ENCODE results near the gene NAA80.
"Not testable (repeated sequence)": the region's sequence is repeated elsewhere in the genome, so short reads cannot be mapped to it uniquely, and the experiment has no call there.

DNA sequence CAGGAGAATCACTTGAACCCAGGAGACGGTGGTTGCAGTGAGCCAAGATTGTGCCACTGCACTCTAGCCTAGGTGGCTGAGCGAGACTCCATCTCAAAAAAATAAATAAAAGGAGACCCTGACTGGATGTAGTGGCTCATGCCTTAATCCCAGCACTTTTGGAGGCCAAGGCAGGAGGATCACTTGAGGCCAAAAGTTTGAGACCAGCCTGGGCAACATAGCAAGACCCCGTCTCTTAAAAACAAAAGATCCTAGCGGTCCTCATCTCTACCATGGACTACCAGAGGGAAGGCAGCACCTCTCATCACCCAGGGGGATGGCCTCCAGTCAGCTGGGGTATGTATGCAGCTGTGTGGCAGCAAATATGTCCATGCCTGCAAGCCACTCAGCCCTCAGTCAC lies 37.0 kb downstream of the NAA80 start:
- TF ChIP-seq EP300 (IDR thresholded peaks at IDR 0.05; ENCODE audit: borderline replicate concordance in 1 of 2, low read depth in 1 of 2, low read length in 1 of 2); RAD21 (IDR thresholded peaks at IDR 0.05; ENCODE audit: low read length): not testable (repeated sequence)

All from SK-N-SH (cell line).